Neural crest cell (in vitro differentiated cells): ENCODE measurements around the gene NUAK1. TPM values are rescaled to one million over a fixed set of nuclear protein-coding genes. Genes with fewer than 3 reads are reported as not detected.
A peak's percentile ranks its signal among the peaks of the same experiment; 100 is the strongest.

Experiments
- DNase-seq: peaks from one replicate; pipeline ENCODE4 v3.0.0; 2021; ENCODE audit warnings: low read depth, mixed read lengths, low spot score
- H3K27ac Mint-ChIP-seq: one replicate; pipeline ENCODE4 v1.8.0; 2021; ENCODE audit warnings: mild to moderate bottlenecking, mixed read lengths; ENCODE audit not compliant: unreplicated experiment
- H3K27me3 Mint-ChIP-seq: 2 replicates; pipeline ENCODE4 v1.8.0; 2021; ENCODE audit warnings: low read depth, mild to moderate bottlenecking, mixed read lengths
- H3K36me3 Mint-ChIP-seq: 2 replicates; pipeline ENCODE4 v1.8.0; 2021; ENCODE audit warnings: low read depth, mild to moderate bottlenecking, mixed read lengths
- H3K4me1 Mint-ChIP-seq: 2 replicates; pipeline ENCODE4 v1.8.0; 2021; ENCODE audit warnings: mixed read lengths
- H3K4me3 Mint-ChIP-seq: one replicate; pipeline ENCODE4 v1.8.0; 2021; ENCODE audit warnings: mild to moderate bottlenecking, mixed read lengths
- H3K9me3 Mint-ChIP-seq: 2 replicates; pipeline ENCODE4 v1.8.0; 2021; ENCODE audit warnings: mixed read lengths
- CTCF ChIP-seq: fragments of 200-600 bp; sonication (generic); conservative IDR thresholded peaks from 2 replicates; pipeline ENCODE4 v1.5.0; 2021; ENCODE audit warnings: antibody characterized with exemption, mild to moderate bottlenecking
- total RNA-seq: library from RNA; stranded (reverse); gene quantifications from 2 replicates; pipeline ENCODE4 v1.2.1, GENCODE V29; 2021

Gene NUAK1
- total RNA-seq, 1 donor from 2014 or later = 35.6 TPM

GRCh38 chr12:106032623-106032925 is 106.2 kb downstream of the NUAK1 start:
- TF ChIP-seq CTCF = no peak
- Mint-ChIP-seq H3K36me3 (peaks cover 2% of the 10 kb centered on the region), H3K27me3 (no peaks in the 10 kb centered on the region), H3K27ac (no peak overlapping the region), H3K4me1 (peaks cover 25% of the 10 kb centered on the region), H3K4me3 (no peak overlapping the region), H3K9me3 (no peaks in the 10 kb centered on the region)
- no peak for DNase-seq

GRCh38 chr12:106031761-106032622 is 106.8 kb downstream of the NUAK1 start:
- no peak for TF ChIP-seq CTCF
- H3K27ac Mint-ChIP-seq = peak overlapping the region; percentile 16
- peaks cover 2% of the 10 kb centered on the region for H3K36me3 Mint-ChIP-seq
- H3K4me1 Mint-ChIP-seq = peaks cover 31% of the 10 kb centered on the region
- H3K9me3 Mint-ChIP-seq = no peaks in the 10 kb centered on the region
- H3K27me3 Mint-ChIP-seq = no peaks in the 10 kb centered on the region
- DNase-seq = no peak
- no peak overlapping the region for H3K4me3 Mint-ChIP-seq

GRCh38 chr12:106030210-106031071 is 108.3 kb downstream of the NUAK1 start:
- Mint-ChIP-seq H3K9me3 (no peaks in the 10 kb centered on the region), H3K4me1 (peaks cover 32% of the 10 kb centered on the region), H3K4me3 (no peak overlapping the region), H3K27me3 (no peaks in the 10 kb centered on the region), H3K27ac (no peak overlapping the region), H3K36me3 (peaks cover 1% of the 10 kb centered on the region)
- TF ChIP-seq CTCF = no peak
- DNase-seq = no peak

- no peak for TF ChIP-seq CTCF
- Mint-ChIP-seq H3K27ac (peak overlapping the region; percentile 21), H3K27me3 (no peaks in the 10 kb centered on the region), H3K36me3 (no peaks in the 10 kb centered on the region), H3K4me3 (no peak overlapping the region), H3K4me1 (peaks cover 32% of the 10 kb centered on the region), H3K9me3 (no peaks in the 10 kb centered on the region)
- no peak for DNase-seq
These were observed 109.2 kb downstream of the NUAK1 start for GRCh38 chr12:106029532-106029931.

GRCh38 chr12:106027911-106028310 is 110.8 kb downstream of the NUAK1 start:
- TF ChIP-seq CTCF = no peak
- peaks cover 2% of the 10 kb centered on the region for H3K9me3 Mint-ChIP-seq

More at GRCh38 chr12:106027911-106028310, 110.8 kb downstream of the NUAK1 start:
- Mint-ChIP-seq H3K4me1 (peaks cover 27% of the 10 kb centered on the region), H3K4me3 (no peak overlapping the region), H3K27me3 (no peaks in the 10 kb centered on the region), H3K36me3 (no peaks in the 10 kb centered on the region), H3K27ac (no peak overlapping the region)
- no peak for DNase-seq
